Ishikawa (cell line): Measurements from ENCODE around the gene CPM.

Source experiments
- CEBPB ChIP-seq: IDR thresholded peaks from 2 replicates; pipeline ENCODE4 v1.6.1; 2012
- CREB1 ChIP-seq: IDR thresholded peaks from 2 replicates; pipeline ENCODE4 v1.6.1; 2012; ENCODE audit warnings: low read depth
- EGR1 ChIP-seq: IDR thresholded peaks from 2 replicates; pipeline ENCODE4 v1.6.1; 2012
- EP300 ChIP-seq: IDR thresholded peaks from 2 replicates; pipeline ENCODE4 v1.6.1; 2012; ENCODE audit warnings: borderline replicate concordance
- FOXM1 ChIP-seq: IDR thresholded peaks from 2 replicates; pipeline ENCODE4 v1.6.1; 2012; ENCODE audit warnings: low read depth, borderline replicate concordance
- NFIC ChIP-seq: IDR thresholded peaks from 2 replicates; pipeline ENCODE4 v1.6.1; 2012
- RAD21 ChIP-seq: IDR thresholded peaks from 2 replicates; pipeline ENCODE4 v1.6.1; 2012; ENCODE audit warnings: low read depth
- TAF1 ChIP-seq: IDR thresholded peaks from 2 replicates; pipeline ENCODE4 v1.6.1; 2012; ENCODE audit warnings: low read depth, mild to moderate bottlenecking
- YY1 ChIP-seq: IDR thresholded peaks from 2 replicates; pipeline ENCODE4 v1.6.1; 2012; ENCODE audit warnings: low read depth
- ZBTB7A ChIP-seq: IDR thresholded peaks from 2 replicates; pipeline ENCODE4 v1.6.1; 2012; ENCODE audit warnings: low read depth
- TF ChIP-seq, protein P1 (sequence below): IDR thresholded peaks from 2 replicates; pipeline ENCODE4 v1.6.1; 2012; ENCODE audit warnings: low read depth, mild to moderate bottlenecking
- TF ChIP-seq, protein P2 (sequence below): IDR thresholded peaks from 2 replicates; pipeline ENCODE4 v1.6.1; 2012
- TF ChIP-seq, protein P3 (sequence below): IDR thresholded peaks from 2 replicates; pipeline ENCODE4 v1.6.1; 2012

DNA sequence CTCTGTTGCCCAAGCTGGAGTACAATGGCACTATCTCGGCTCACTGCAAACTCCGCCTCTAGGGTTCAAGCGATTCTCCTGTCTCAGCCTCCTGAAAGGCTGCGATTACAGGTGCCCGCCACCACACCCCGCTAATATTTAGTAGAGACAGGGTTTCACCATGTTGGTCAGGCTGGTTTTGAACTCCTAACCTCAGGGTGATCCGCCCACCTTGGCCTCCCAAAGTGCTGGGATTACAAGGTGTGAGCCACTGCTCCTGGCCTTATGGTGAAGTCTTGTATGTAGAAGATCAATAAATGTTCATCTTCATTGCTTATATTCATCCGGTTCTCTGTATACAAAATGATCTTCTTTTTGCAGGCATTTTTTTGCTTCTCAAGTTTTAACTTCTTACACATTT lies 77.2 kb downstream of the CPM start:
- TF ChIP-seq EP300 = no peak
- no peak for TF ChIP-seq FOXM1
- TF ChIP-seq, protein P1, sequence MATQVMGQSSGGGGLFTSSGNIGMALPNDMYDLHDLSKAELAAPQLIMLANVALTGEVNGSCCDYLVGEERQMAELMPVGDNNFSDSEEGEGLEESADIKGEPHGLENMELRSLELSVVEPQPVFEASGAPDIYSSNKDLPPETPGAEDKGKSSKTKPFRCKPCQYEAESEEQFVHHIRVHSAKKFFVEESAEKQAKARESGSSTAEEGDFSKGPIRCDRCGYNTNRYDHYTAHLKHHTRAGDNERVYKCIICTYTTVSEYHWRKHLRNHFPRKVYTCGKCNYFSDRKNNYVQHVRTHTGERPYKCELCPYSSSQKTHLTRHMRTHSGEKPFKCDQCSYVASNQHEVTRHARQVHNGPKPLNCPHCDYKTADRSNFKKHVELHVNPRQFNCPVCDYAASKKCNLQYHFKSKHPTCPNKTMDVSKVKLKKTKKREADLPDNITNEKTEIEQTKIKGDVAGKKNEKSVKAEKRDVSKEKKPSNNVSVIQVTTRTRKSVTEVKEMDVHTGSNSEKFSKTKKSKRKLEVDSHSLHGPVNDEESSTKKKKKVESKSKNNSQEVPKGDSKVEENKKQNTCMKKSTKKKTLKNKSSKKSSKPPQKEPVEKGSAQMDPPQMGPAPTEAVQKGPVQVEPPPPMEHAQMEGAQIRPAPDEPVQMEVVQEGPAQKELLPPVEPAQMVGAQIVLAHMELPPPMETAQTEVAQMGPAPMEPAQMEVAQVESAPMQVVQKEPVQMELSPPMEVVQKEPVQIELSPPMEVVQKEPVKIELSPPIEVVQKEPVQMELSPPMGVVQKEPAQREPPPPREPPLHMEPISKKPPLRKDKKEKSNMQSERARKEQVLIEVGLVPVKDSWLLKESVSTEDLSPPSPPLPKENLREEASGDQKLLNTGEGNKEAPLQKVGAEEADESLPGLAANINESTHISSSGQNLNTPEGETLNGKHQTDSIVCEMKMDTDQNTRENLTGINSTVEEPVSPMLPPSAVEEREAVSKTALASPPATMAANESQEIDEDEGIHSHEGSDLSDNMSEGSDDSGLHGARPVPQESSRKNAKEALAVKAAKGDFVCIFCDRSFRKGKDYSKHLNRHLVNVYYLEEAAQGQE = no peak
- TF ChIP-seq CREB1 = no peak
- TF ChIP-seq, protein P2, sequence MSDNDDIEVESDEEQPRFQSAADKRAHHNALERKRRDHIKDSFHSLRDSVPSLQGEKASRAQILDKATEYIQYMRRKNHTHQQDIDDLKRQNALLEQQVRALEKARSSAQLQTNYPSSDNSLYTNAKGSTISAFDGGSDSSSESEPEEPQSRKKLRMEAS = no peak
- TF ChIP-seq NFIC = no peak
- no peak for TF ChIP-seq RAD21
- no peak for TF ChIP-seq TAF1
- TF ChIP-seq, protein P3, sequence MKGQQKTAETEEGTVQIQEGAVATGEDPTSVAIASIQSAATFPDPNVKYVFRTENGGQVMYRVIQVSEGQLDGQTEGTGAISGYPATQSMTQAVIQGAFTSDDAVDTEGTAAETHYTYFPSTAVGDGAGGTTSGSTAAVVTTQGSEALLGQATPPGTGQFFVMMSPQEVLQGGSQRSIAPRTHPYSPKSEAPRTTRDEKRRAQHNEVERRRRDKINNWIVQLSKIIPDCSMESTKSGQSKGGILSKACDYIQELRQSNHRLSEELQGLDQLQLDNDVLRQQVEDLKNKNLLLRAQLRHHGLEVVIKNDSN = no peak
- no peak for TF ChIP-seq YY1
- no peak for TF ChIP-seq CEBPB
- no peak for TF ChIP-seq ZBTB7A
- TF ChIP-seq EGR1 = no peak
